Endothelial cell of umbilical vein (primary cell): ENCODE measurements around the gene CNKSR1. TPM values are rescaled to one million over a fixed set of nuclear protein-coding genes. Genes with fewer than 3 reads are reported as not detected.

Experiments
- BruUV-seq: library from RNA; stranded (reverse); fragments of 400-500 nt; replicated peaks from 2 replicates; lab custom pipeline; 2021; lab: Mats Ljungman, UMichigan
- CTCF ChIA-PET: fragments of 300-600, 350-600 bp; sonication (Branson Sonifier 250); formaldehyde crosslinking; loops from one replicate; lab custom pipeline; 2021; ENCODE audit warnings: antibody characterized with exemption, inconsistent platforms; lab: Charles Lee
- POLR2A ChIA-PET: fragments of 300-600, 350-600 bp; sonication (Branson Sonifier 250); formaldehyde crosslinking; loops from one replicate; lab custom pipeline; 2021; ENCODE audit warnings: antibody characterized with exemption, inconsistent platforms; lab: Charles Lee
- DNase-seq: peaks from one replicate; pipeline ENCODE4 v3.0.0-alpha.2; 2011; ENCODE audit warnings: low read depth, low spot score
- FAIRE-seq: peaks from 2 replicates; lab custom pipeline; 2011; peaks lifted over from hg19 to GRCh38; lab: Jason Lieb, UNC
- H2AFZ ChIP-seq: 2 replicates; pipeline ENCODE4 v1.6.0; 2012; ENCODE audit warnings: low read depth, low read length, control low read depth, inconsistent platforms
- H3K27ac ChIP-seq: 2 replicates; pipeline ENCODE4 v1.5.1; 2011; ENCODE audit warnings: low read depth, mild to moderate bottlenecking, control low read depth, low read length, moderate library complexity; ENCODE audit not compliant: insufficient read depth
- H3K27me3 ChIP-seq, 2 experiments: 2 replicates each; pipeline versions ENCODE4 v1.6.0 to v1.6.1; 2011; ENCODE audit warnings: low read length in 2 of 2, mixed read lengths in 1 of 2; ENCODE audit not compliant: control insufficient read depth in 2 of 2, insufficient read depth in 2 of 2
- H3K36me3 ChIP-seq, 2 experiments: 2 replicates in 1 of 2; 3 replicates in 1 of 2; pipeline ENCODE4 v1.5.1; 2011; ENCODE audit warnings: low read length in 2 of 2, mild to moderate bottlenecking in 1 of 2, moderate library complexity in 1 of 2; ENCODE audit not compliant: control insufficient read depth in 2 of 2, insufficient read depth in 2 of 2; ENCODE audit errors: extremely low read depth in 1 of 2
- H3K4me1 ChIP-seq: 3 replicates; pipeline ENCODE4 v1.5.1; 2011; ENCODE audit warnings: mild to moderate bottlenecking, low read length; ENCODE audit not compliant: control insufficient read depth, insufficient read depth; ENCODE audit errors: extremely low read depth
- H3K4me2 ChIP-seq: 2 replicates; pipeline ENCODE4 v1.6.1; 2011; ENCODE audit warnings: low read length, control low read depth, mixed read lengths; ENCODE audit not compliant: insufficient read depth
- H3K4me3 ChIP-seq, 3 experiments: fragments of 200-600 bp in 1 of 3; sonication (generic), shearing (Covaris generic) in 1 of 3; replicated peaks in 1 of 3; 2 replicates each; pipeline ENCODE4 v1.5.1; 2011 to 2016; ENCODE audit warnings: control low read depth in 3 of 3, low read length in 3 of 3, mild to moderate bottlenecking in 2 of 3, inconsistent platforms in 1 of 3, low read depth in 1 of 3, moderate library complexity in 1 of 3; ENCODE audit not compliant: insufficient read depth in 1 of 3
- H3K79me2 ChIP-seq: 2 replicates; pipeline ENCODE4 v1.6.0; 2012; ENCODE audit warnings: low read length, inconsistent platforms; ENCODE audit not compliant: control insufficient read depth, insufficient read depth
- H3K9ac ChIP-seq: replicated peaks from 2 replicates; pipeline ENCODE3; 2011; ENCODE audit warnings: low read length, control low read depth; ENCODE audit not compliant: insufficient read depth; ENCODE audit errors: extremely low read depth
- H3K9me1 ChIP-seq: replicated peaks from 3 replicates; pipeline ENCODE4 v1.6.0; 2011; ENCODE audit warnings: mild to moderate bottlenecking, low read length; ENCODE audit not compliant: control insufficient read depth, insufficient read depth; ENCODE audit errors: extremely low read depth
- H3K9me3 ChIP-seq: replicated peaks from 2 replicates; pipeline ENCODE4 v1.5.1; 2012; ENCODE audit warnings: low read length, inconsistent platforms; ENCODE audit not compliant: control insufficient read depth, insufficient read depth
- H4K20me1 ChIP-seq: replicated peaks from 2 replicates; pipeline ENCODE3; 2011; ENCODE audit warnings: mild to moderate bottlenecking, low read length; ENCODE audit not compliant: control insufficient read depth, insufficient read depth; ENCODE audit errors: extremely low read depth
- EZH2 ChIP-seq: IDR thresholded peaks from 2 replicates; pipeline ENCODE4 v1.6.1; 2012; ENCODE audit warnings: borderline replicate concordance, low read depth, mild to moderate bottlenecking, moderate library complexity, low read length, inconsistent platforms; ENCODE audit not compliant: severe bottlenecking
- FOS ChIP-seq: IDR thresholded peaks from 2 replicates; pipeline ENCODE4 v1.6.1; 2011; ENCODE audit warnings: mild to moderate bottlenecking, low read length, moderate library complexity, borderline replicate concordance; ENCODE audit not compliant: insufficient read depth
- JUN ChIP-seq: IDR thresholded peaks from 2 replicates; pipeline ENCODE4 v1.6.1; 2011; ENCODE audit warnings: borderline replicate concordance, low read depth; ENCODE audit not compliant: insufficient read length, insufficient read depth
- MYC ChIP-seq: IDR thresholded peaks from one replicate; pipeline ENCODE4 v1.6.1; 2011; ENCODE audit warnings: mild to moderate bottlenecking, low read depth, low read length
- POLR2A ChIP-seq: IDR thresholded peaks from 2 replicates; pipeline ENCODE4 v1.6.1; 2012; ENCODE audit warnings: low read depth, mild to moderate bottlenecking, control low read depth, low read length
- POLR2AphosphoS5 ChIP-seq: IDR thresholded peaks from 2 replicates; pipeline ENCODE4 v1.6.1; 2012; ENCODE audit warnings: low read depth, mild to moderate bottlenecking, control low read depth, low read length, moderate library complexity; ENCODE audit not compliant: insufficient read depth
- dilution Hi-C: fragments of 300-500 bp; cut with MboI; formaldehyde crosslinking; loops from one replicate; pipeline ENCODE4 v1.15.0; 2019; ENCODE audit warnings: low sequenced_read_pairs; ENCODE audit not compliant: extremely low pct_ligation_motif_present
- intact Hi-C: fragments of 100-400 bp; cut with micrococcal nuclease; formaldehyde crosslinking; loops from one replicate; pipeline ENCODE4 v1.10.0; 2022
- polyA plus RNA-seq, 4 experiments: library from polyadenylated mRNA; depleted of rRNA in 3 of 4; stranded (reverse) in 3 of 4; unstranded in 1 of 4; fragments of >200 nt; gene quantifications; 2 replicates each; pipeline versions ENCODE4 v1.2.1 to v1.2.3, GENCODE V29; 2011 to 2012; ENCODE audit warnings: missing spikeins in 1 of 4
- total RNA-seq: library from RNA; stranded (reverse); gene quantifications from 2 replicates; pipeline ENCODE4 v1.2.3, GENCODE V29; 2021
- TF ChIP-seq, protein P1 (sequence below): IDR thresholded peaks from 2 replicates; pipeline ENCODE4 v1.6.1; 2011; ENCODE audit not compliant: insufficient read depth, insufficient read length

The CNKSR1 gene
- total and polyA plus RNA-seq, 2 donors (not counting 3 experiments of a cell fraction or from before 2014, with no cell fraction given), result 0.22 TPM; not detected in 1

- intact Hi-C loops (no loop called here), dilution Hi-C loops (no loop called here)
- no peak overlapping the region for H2AFZ ChIP-seq
- TF ChIP-seq POLR2A (no peak), EZH2 (no peak), FOS (no peak)
- TF ChIP-seq, protein P1, sequence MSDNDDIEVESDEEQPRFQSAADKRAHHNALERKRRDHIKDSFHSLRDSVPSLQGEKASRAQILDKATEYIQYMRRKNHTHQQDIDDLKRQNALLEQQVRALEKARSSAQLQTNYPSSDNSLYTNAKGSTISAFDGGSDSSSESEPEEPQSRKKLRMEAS, result no peak
- H3K27ac ChIP-seq, result no peak overlapping the region
- H3K4me1 ChIP-seq, result no peaks in the 10 kb centered on the region
- H3K9me3 ChIP-seq, result no peaks in the 10 kb centered on the region
- no peaks in the 10 kb centered on the region for H4K20me1 ChIP-seq
- no peak for DNase-seq
- H3K4me3 ChIP-seq, result no peak overlapping the region
- H3K79me2 ChIP-seq, result no peaks in the 10 kb centered on the region
- H3K4me2 ChIP-seq, result no peak overlapping the region
- no peak for FAIRE-seq
- peaks cover 6 to 8% of the 10 kb centered on the region in 2 experiments for H3K27me3 ChIP-seq
- H3K9ac ChIP-seq, result no peak overlapping the region
- H3K36me3 ChIP-seq, result no peaks in the 10 kb centered on the region
- ChIA-PET CTCF (interaction anchor here (0.6 to 1.4 kb wide), 3 partner anchors 25 to 207 kb away, joined by 3 to 6 read pairs (median 3); no protein-coding TSS in a partner anchor), POLR2A (no interaction called here)
- BruUV-seq, result no TSS peak
- H3K9me1 ChIP-seq, result no peaks in the 10 kb centered on the region
Observed at GRCh38 chr1:26210147-26210870, 33.0 kb downstream of the CNKSR1 start.

DNA sequence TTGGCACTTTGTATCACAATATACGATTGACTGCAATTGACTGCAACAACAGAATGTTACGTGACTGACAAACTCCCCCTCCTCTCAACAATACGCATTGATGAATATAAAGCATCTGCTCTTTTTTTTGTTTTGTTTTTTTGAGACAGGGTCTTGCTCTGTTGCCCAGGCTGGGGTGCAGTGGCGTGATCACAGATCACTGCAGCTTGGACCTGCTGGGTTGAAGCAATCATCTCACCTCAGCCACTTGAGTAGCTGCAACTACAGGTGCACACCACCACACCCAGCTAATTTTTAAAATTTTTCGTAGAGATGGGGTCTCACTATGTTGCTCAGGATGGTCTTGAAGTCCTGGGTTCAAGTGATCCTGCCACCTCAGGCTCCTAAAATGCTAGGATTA lies 35.4 kb downstream of the CNKSR1 start:
- Histone ChIP-seq H3K79me2 (no peaks in the 10 kb centered on the region), H3K9me3 (no peaks in the 10 kb centered on the region), H4K20me1 (no peaks in the 10 kb centered on the region), H3K27me3 (peaks cover 6 to 8% of the 10 kb centered on the region in 2 experiments), H3K4me1 (no peaks in the 10 kb centered on the region), H2AFZ (no peak overlapping the region), H3K9me1 (no peaks in the 10 kb centered on the region), H3K27ac (no peak overlapping the region), H3K4me3 (no peak overlapping the region), H3K4me2 (no peak overlapping the region), H3K36me3 (no peaks in the 10 kb centered on the region), H3K9ac (no peak overlapping the region)
- dilution Hi-C loops, result no loop called here
- intact Hi-C loops, result no loop called here
- DNase-seq (no peak), FAIRE-seq (no peak)
- BruUV-seq, result no TSS peak
- ChIA-PET CTCF (interaction anchor here (1.5 kb wide), 1 partner anchor 21 kb away, joined by 6 read pairs; the partner anchor contains the start of gene CEP85), POLR2A (no interaction called here)
- TF ChIP-seq JUN, result no peak
- TF ChIP-seq FOS, result no peak
- TF ChIP-seq POLR2A, result no peak
- no peak for TF ChIP-seq EZH2
- no peak for TF ChIP-seq MYC
- TF ChIP-seq POLR2AphosphoS5, result no peak
- TF ChIP-seq, protein P1, result no peak
